ENCODE measurements around the gene TM4SF20.

DNA sequence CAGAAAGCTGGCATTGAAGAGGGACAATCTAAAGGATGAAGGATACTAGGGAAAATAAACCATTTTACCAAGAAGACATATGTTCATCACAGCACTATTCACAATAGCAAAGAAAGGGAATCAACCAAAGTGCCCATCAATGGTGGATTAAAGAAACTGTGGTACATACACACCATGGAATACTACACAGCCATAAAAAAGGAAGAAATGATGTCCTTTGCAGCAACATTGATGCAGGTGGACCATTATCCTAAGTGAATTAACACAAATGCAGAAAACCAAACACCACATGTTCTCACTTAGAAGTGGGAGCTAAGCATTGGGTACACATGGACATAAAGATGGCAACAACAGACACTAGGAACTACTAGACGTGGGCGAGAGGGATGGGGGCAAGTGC, 61.3 kb downstream of the TM4SF20 start:
- TF ChIP-seq, protein P1, sequence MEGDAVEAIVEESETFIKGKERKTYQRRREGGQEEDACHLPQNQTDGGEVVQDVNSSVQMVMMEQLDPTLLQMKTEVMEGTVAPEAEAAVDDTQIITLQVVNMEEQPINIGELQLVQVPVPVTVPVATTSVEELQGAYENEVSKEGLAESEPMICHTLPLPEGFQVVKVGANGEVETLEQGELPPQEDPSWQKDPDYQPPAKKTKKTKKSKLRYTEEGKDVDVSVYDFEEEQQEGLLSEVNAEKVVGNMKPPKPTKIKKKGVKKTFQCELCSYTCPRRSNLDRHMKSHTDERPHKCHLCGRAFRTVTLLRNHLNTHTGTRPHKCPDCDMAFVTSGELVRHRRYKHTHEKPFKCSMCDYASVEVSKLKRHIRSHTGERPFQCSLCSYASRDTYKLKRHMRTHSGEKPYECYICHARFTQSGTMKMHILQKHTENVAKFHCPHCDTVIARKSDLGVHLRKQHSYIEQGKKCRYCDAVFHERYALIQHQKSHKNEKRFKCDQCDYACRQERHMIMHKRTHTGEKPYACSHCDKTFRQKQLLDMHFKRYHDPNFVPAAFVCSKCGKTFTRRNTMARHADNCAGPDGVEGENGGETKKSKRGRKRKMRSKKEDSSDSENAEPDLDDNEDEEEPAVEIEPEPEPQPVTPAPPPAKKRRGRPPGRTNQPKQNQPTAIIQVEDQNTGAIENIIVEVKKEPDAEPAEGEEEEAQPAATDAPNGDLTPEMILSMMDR (IDR thresholded peaks at IDR 0.05; ENCODE audit: insufficient read depth, low read length) = no peak
- no peak for TF ChIP-seq POLR2AphosphoS5 (IDR thresholded peaks at IDR 0.05; ENCODE audit: low read depth)
- TF ChIP-seq, protein P2, sequence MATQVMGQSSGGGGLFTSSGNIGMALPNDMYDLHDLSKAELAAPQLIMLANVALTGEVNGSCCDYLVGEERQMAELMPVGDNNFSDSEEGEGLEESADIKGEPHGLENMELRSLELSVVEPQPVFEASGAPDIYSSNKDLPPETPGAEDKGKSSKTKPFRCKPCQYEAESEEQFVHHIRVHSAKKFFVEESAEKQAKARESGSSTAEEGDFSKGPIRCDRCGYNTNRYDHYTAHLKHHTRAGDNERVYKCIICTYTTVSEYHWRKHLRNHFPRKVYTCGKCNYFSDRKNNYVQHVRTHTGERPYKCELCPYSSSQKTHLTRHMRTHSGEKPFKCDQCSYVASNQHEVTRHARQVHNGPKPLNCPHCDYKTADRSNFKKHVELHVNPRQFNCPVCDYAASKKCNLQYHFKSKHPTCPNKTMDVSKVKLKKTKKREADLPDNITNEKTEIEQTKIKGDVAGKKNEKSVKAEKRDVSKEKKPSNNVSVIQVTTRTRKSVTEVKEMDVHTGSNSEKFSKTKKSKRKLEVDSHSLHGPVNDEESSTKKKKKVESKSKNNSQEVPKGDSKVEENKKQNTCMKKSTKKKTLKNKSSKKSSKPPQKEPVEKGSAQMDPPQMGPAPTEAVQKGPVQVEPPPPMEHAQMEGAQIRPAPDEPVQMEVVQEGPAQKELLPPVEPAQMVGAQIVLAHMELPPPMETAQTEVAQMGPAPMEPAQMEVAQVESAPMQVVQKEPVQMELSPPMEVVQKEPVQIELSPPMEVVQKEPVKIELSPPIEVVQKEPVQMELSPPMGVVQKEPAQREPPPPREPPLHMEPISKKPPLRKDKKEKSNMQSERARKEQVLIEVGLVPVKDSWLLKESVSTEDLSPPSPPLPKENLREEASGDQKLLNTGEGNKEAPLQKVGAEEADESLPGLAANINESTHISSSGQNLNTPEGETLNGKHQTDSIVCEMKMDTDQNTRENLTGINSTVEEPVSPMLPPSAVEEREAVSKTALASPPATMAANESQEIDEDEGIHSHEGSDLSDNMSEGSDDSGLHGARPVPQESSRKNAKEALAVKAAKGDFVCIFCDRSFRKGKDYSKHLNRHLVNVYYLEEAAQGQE (IDR thresholded peaks at IDR 0.05; ENCODE audit: insufficient replicate concordance, low read depth) = no peak
